K562 (cell line): ENCODE data around the gene CCL3. TPM values are rescaled to one million over a fixed set of nuclear protein-coding genes. Genes with fewer than 3 reads are reported as not detected.

Source experiments
- ATAC-seq: fragments of 200-7000 bp; cut with Tn5 transposase; 3 replicates; pipeline ENCODE4 v1.9.1; 2020; ENCODE audit warnings: moderate library complexity
- BruUV-seq: library from RNA; stranded (reverse); fragments of 400-500 nt; replicated peaks from 2 replicates; lab custom pipeline; 2021; lab: Mats Ljungman, UMichigan
- CTCF ChIA-PET: fragments of 300-600 bp; formaldehyde crosslinking; extraction: SDS; loops from one replicate; lab custom pipeline; 2021; ENCODE audit warnings: low intra/inter-chr PET ratio; lab: Yijun Ruan, JAX
- POLR2A ChIA-PET: fragments of 300-600, 350-650 bp; sonication (Branson Sonifier 250); formaldehyde crosslinking; extraction: SDS; loops from one replicate; lab custom pipeline; 2021; ENCODE audit warnings: antibody characterized with exemption, inconsistent platforms; lab: Yijun Ruan, JAX
- DNase-seq, 4 experiments: peaks; one replicate each; pipeline versions ENCODE4 v3.0.0 to v3.0.0-alpha.2; 2011 to 2018; ENCODE audit warnings: low spot score in 3 of 4, mixed read lengths in 3 of 4; ENCODE audit errors: extremely low read depth in 1 of 4
- FAIRE-seq: peaks from 2 replicates; lab custom pipeline; 2011; peaks lifted over from hg19 to GRCh38; lab: Jason Lieb, UNC
- H2AFZ ChIP-seq: 2 replicates; pipeline ENCODE4 v1.6.0; 2011; ENCODE audit warnings: low read depth, low read length, control low read depth, inconsistent platforms
- H3K27ac ChIP-seq: fragments of 200-600 bp; 3 replicates; pipeline ENCODE4 v1.8.0; 2011; ENCODE audit warnings: low read depth, mild to moderate bottlenecking, control low read depth, inconsistent platforms, low read length, moderate library complexity, mixed read lengths; ENCODE audit errors: extremely low read depth
- H3K27me3 ChIP-seq, 2 experiments: fragments of 300-600 bp in 1 of 2; 2 replicates in 1 of 2; 3 replicates in 1 of 2; pipeline versions ENCODE4 v1.6.0 to v1.8.0; 2011; ENCODE audit warnings: inconsistent platforms in 2 of 2, low read length in 2 of 2, mild to moderate bottlenecking in 1 of 2, mixed read lengths in 1 of 2, moderate library complexity in 1 of 2; ENCODE audit not compliant: control insufficient read depth in 2 of 2, insufficient read depth in 2 of 2
- H3K36me3 ChIP-seq: fragments of 300-600 bp; 3 replicates; pipeline ENCODE4 v1.8.0; 2011; ENCODE audit warnings: mild to moderate bottlenecking, low read length, inconsistent platforms; ENCODE audit not compliant: control insufficient read depth, insufficient read depth
- H3K4me1 ChIP-seq, 2 experiments: fragments of 200-600 bp in 1 of 2; replicated peaks in 1 of 2; 2 replicates in 1 of 2; 3 replicates in 1 of 2; pipeline versions ENCODE4 v1.5.1 to v1.8.0; 2011; ENCODE audit warnings: inconsistent platforms in 2 of 2, low read length in 2 of 2, mild to moderate bottlenecking in 1 of 2, mixed read lengths in 1 of 2, moderate library complexity in 1 of 2; ENCODE audit not compliant: control insufficient read depth in 2 of 2, insufficient read depth in 2 of 2
- H3K4me2 ChIP-seq: 2 replicates; pipeline ENCODE4 v1.6.1; 2011; ENCODE audit warnings: low read length, control low read depth, inconsistent platforms, mixed read lengths; ENCODE audit not compliant: insufficient read depth
- H3K4me3 ChIP-seq: fragments of 200-600 bp; sonication (generic), shearing (Covaris generic); 2 replicates; pipeline ENCODE4 v1.5.1; 2016; ENCODE audit warnings: control low read depth, inconsistent platforms
- H3K79me2 ChIP-seq: fragments of 200-600 bp; 3 replicates; pipeline ENCODE4 v1.8.0; 2011; ENCODE audit warnings: low read length, inconsistent platforms; ENCODE audit not compliant: control insufficient read depth, insufficient read depth
- H3K9ac ChIP-seq, 2 experiments: 2 replicates each; pipeline versions ENCODE4 v1.6.0 to v1.6.1; 2011; ENCODE audit warnings: low read depth in 2 of 2, low read length in 2 of 2, control low read depth in 1 of 2, inconsistent platforms in 1 of 2, mild to moderate bottlenecking in 1 of 2, mixed read lengths in 1 of 2; ENCODE audit not compliant: insufficient read depth in 1 of 2
- H3K9me1 ChIP-seq: one replicate; pipeline ENCODE4 v1.6.0; 2011; ENCODE audit warnings: inconsistent platforms, mild to moderate bottlenecking, low read length, moderate library complexity; ENCODE audit not compliant: control insufficient read depth, insufficient read depth
- H3K9me3 ChIP-seq: replicated peaks from 2 replicates; pipeline ENCODE4 v1.5.1; 2011; ENCODE audit warnings: low read depth, low read length, inconsistent platforms; ENCODE audit not compliant: control insufficient read depth, insufficient read depth
- H4K20me1 ChIP-seq: replicated peaks from 2 replicates; pipeline ENCODE4 v1.6.1; 2011; ENCODE audit warnings: low read length, inconsistent platforms, mixed read lengths; ENCODE audit not compliant: control insufficient read depth, insufficient read depth
- CTCF ChIP-seq, 3 experiments: IDR thresholded peaks in 2 of 3; conservative IDR thresholded peaks in 1 of 3; 2 replicates each; pipeline ENCODE4 v1.5.1; 2011 to 2012; ENCODE audit warnings: low read length in 3 of 3, mild to moderate bottlenecking in 3 of 3, control low read depth in 2 of 3, improper control_type of control experiment in 1 of 3, inconsistent platforms in 1 of 3, low read depth in 1 of 3, mixed read lengths in 1 of 3, moderate library complexity in 1 of 3; ENCODE audit not compliant: insufficient read depth in 2 of 3
- FOSL1 ChIP-seq: fragments of 200-800 bp; sonication (Bioruptor generic); conservative IDR thresholded peaks from 2 replicates; pipeline ENCODE4 v1.6.1; 2016; ENCODE audit warnings: missing genetic modification characterization, missing compliant biosample characterization
- GATAD2B ChIP-seq: fragments of 450-650 bp; IDR thresholded peaks from 2 replicates; pipeline ENCODE4 v1.6.1; 2017; ENCODE audit warnings: mild to moderate bottlenecking, borderline replicate concordance
- HMBOX1 ChIP-seq: sonication (generic); IDR thresholded peaks from 2 replicates; pipeline ENCODE4 v1.6.1; 2016
- HNRNPLL ChIP-seq: fragments of 200-400 bp; formaldehyde crosslinking; IDR thresholded peaks from 2 replicates; pipeline ENCODE4 v1.6.1; 2017; ENCODE audit warnings: low read length, low read depth, mild to moderate bottlenecking; ENCODE audit not compliant: poor library complexity, severe bottlenecking
- MCM2 ChIP-seq: fragments of 450-650 bp; IDR thresholded peaks from 2 replicates; pipeline ENCODE4 v1.6.1; 2017; ENCODE audit warnings: low read depth, mild to moderate bottlenecking
- PPARD ChIP-seq: fragments of 250-450 bp; sonication (Bioruptor Pico); IDR thresholded peaks from 2 replicates; pipeline ENCODE4 v1.8.0; 2022; ENCODE audit warnings: inconsistent platforms, mild to moderate bottlenecking, moderate library complexity
- SAFB2 ChIP-seq: fragments of 200-400 bp; formaldehyde crosslinking; IDR thresholded peaks from 2 replicates; pipeline ENCODE4 v1.6.1; 2018; ENCODE audit warnings: borderline replicate concordance, low read length, low read depth, moderate library complexity; ENCODE audit not compliant: severe bottlenecking
- XRCC5 ChIP-seq: fragments of 200-400 bp; formaldehyde crosslinking; IDR thresholded peaks from 2 replicates; pipeline ENCODE4 v1.6.1; 2017; ENCODE audit warnings: low read depth, mild to moderate bottlenecking, low read length
- ZNF707 ChIP-seq: fragments of 250-450 bp; sonication (Bioruptor Pico); conservative IDR thresholded peaks from 2 replicates; pipeline ENCODE4 v1.8.0; 2022; ENCODE audit warnings: inconsistent platforms, mild to moderate bottlenecking, moderate library complexity
- WGBS: fragments of 100-300 bp; shearing (Covaris generic); methylation state at CpG from one replicate; pipeline ENCODE4 v1.1.6; 2016; ENCODE audit warnings: low coverage, mixed read lengths; ENCODE audit not compliant: insufficient coverage; ENCODE audit errors: missing lambda C conversion rate; 5-methylcytosine and 5-hydroxymethylcytosine counted together
- in situ Hi-C: fragments of 300-500 bp; cut with MboI; formaldehyde crosslinking; loops from 4 replicates; pipeline ENCODE4 v1.15.0; 2018; ENCODE audit warnings: inconsistent platforms, mixed read lengths
- intact Hi-C: fragments of 100-400 bp; cut with micrococcal nuclease; formaldehyde crosslinking; loops from 2 replicates; pipeline ENCODE4 v1.14.2; 2022
- polyA plus RNA-seq, 8 experiments: library from polyadenylated mRNA; depleted of rRNA in 4 of 8; stranded (reverse) in 5 of 8; unstranded in 3 of 8; fragments of >200 nt; fragmentation: Nextera tagmentation in 2 of 8; fragmentation: Illumina TruSeq in 1 of 8; extraction: Ambion mirVana in 2 of 8; extraction: Trizol in 1 of 8; gene quantifications; 2 replicates each; pipeline versions ENCODE4 v1.2.1 to v1.2.3, GENCODE V29; 2011 to 2014; ENCODE audit warnings: inconsistent platforms in 1 of 8, missing spikeins in 1 of 8
- total RNA-seq, 7 experiments: library from RNA; depleted of rRNA in 6 of 7; stranded (reverse); fragments of >200 nt in 6 of 7; fragmentation: Illumina TruSeq in 2 of 7; extraction: Trizol in 2 of 7; gene quantifications; 2 replicates each; pipeline versions ENCODE4 v1.2.1 to v1.2.3, GENCODE V29; 2011 to 2021; ENCODE audit warnings: low replicate concordance in 1 of 7

CCL3 gene
- total and polyA plus RNA-seq, 9 of the 15 experiments (the other 6 are each of a cell fraction or from before 2014, with no cell fraction given) = 0.58 TPM; not detected in 8

- intact Hi-C loops = no loop called here
- no peak overlapping the region for H3K9ac ChIP-seq
- no peak overlapping the region for H3K27ac ChIP-seq
- 0% methylated on average over 3 of the region's 3 CpGs for WGBS
- FAIRE-seq = no peak
- no peak for TF ChIP-seq HMBOX1
- no peak for TF ChIP-seq XRCC5
- no peak for TF ChIP-seq HNRNPLL
- TF ChIP-seq, all 486 proteins: peak for 0
- no peaks in the 10 kb centered on the region for H3K36me3 ChIP-seq
- BruUV-seq = no TSS peak
- DNase-seq (no peak), ATAC-seq (no peak)
- no peaks in the 10 kb centered on the region for H3K4me1 ChIP-seq
- in situ Hi-C loops = no loop called here
- H3K4me3 ChIP-seq = no peak overlapping the region
- no peak overlapping the region for H3K4me2 ChIP-seq
- H4K20me1 ChIP-seq = no peaks in the 10 kb centered on the region
- POLR2A ChIA-PET = no interaction called here
- peaks cover 3% of the 10 kb centered on the region for H3K9me1 ChIP-seq
- CTCF ChIA-PET = no interaction called here
- no peaks in the 10 kb centered on the region for H3K79me2 ChIP-seq
- no peak overlapping the region for H2AFZ ChIP-seq
- no peaks in the 10 kb centered on the region; a peak in 1 of 5 replicates for H3K27me3 ChIP-seq
- no peaks in the 10 kb centered on the region for H3K9me3 ChIP-seq
These were observed 42.0 kb upstream of the CCL3 start for GRCh38 chr17:36131931-36132330.

GRCh38 chr17:36131421-36131820, 41.5 kb upstream of the CCL3 start:
- H3K9ac ChIP-seq = no peak overlapping the region
- H3K4me1 ChIP-seq = no peaks in the 10 kb centered on the region
- H3K4me2 ChIP-seq = no peak overlapping the region
- H4K20me1 ChIP-seq = no peaks in the 10 kb centered on the region
- H3K4me3 ChIP-seq = no peak overlapping the region
- no peaks in the 10 kb centered on the region for H3K9me3 ChIP-seq
- in situ Hi-C loops = no loop called here
- WGBS = 0% methylated on average over 2 of the region's 2 CpGs
- BruUV-seq = no TSS peak
- H3K9me1 ChIP-seq = peaks cover 3% of the 10 kb centered on the region
- ChIA-PET CTCF (no interaction called here), POLR2A (no interaction called here)
- H3K27ac ChIP-seq = no peak overlapping the region
- ATAC-seq (no peak), DNase-seq (no peak), FAIRE-seq (no peak)
- H2AFZ ChIP-seq = no peak overlapping the region
- H3K36me3 ChIP-seq = no peaks in the 10 kb centered on the region
- TF ChIP-seq GATAD2B (no peak), HNRNPLL (no peak), MCM2 (no peak), ZNF707 (no peak), FOSL1 (tag) (no peak), SAFB2 (no peak), CTCF (IDR thresholded peaks at IDR 0.05 in 2 of 3, conservative IDR thresholded peaks at IDR 0.05 in 1 of 3; ENCODE audit: insufficient read depth in 2 of 3, low read depth in 1 of 3, low read length in 3 of 3) (peak in 1 of 3 experiments; percentile 9; a peak in 1 of 6 replicates), PPARD (CRISPR knock-in tag) (no peak)
- H3K27me3 ChIP-seq = no peaks in the 10 kb centered on the region; a peak in 1 of 5 replicates
- H3K79me2 ChIP-seq = no peaks in the 10 kb centered on the region
- intact Hi-C loops = no loop called here
